Stimulated activated CD4-positive, alpha-beta T cell treated with anti-CD3 and anti-CD28 coated beads, Interleukin-12 subunit alpha, Interleukin-12 subunit beta, amount 100 ng/mL, for 4 hours (primary cell): ENCODE results near the gene SCD5.

ENCODE experiments used
- DNase-seq: peaks from one replicate; pipeline ENCODE4 v3.0.0-alpha.2; 2020

SCD5 gene

DNA sequence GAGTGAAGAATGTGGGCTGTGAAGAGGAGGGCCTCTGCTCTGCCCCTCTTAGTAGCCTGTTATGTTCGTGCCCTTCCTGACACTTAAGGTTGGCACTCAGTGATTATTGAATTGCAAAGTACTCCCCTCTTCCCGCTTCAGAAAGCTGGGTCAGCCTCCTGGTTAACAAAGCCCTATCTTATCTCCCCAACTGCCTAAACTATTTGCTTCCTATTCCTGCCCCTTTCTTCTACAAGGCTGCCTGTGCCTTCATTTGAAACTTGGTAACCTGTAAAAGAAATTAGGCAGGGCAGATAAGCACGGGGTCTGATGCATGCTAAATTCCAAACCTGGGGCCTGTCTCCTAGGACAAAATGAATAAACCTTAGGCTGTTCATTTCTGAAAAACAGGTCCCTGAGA lies 213.7 kb downstream of the SCD5 start:
- no peak for DNase-seq

GRCh38 chr4:82583897-82584587 lies 214.6 kb downstream of the SCD5 start:
- no peak for DNase-seq

GRCh38 chr4:82579932-82580331 lies 218.7 kb downstream of the SCD5 start:
- DNase-seq = no peak
